ENCODE data around the gene KCNMA1. TPM values are rescaled to one million over a fixed set of nuclear protein-coding genes. Genes with fewer than 3 reads are reported as not detected.

The KCNMA1 gene
- total RNA-seq, 3 donors from 2014 or later (not counting 1 experiment from before 2014, with no cell fraction given): 0.40 to 1.8 (median 0.63) TPM

GRCh38 chr10:77680811-77681210 is 43.2 kb upstream of the KCNMA1 start:
- no peaks in the 10 kb centered on the region for H3K9me3 ChIP-seq (ENCODE audit: control insufficient read depth, insufficient read depth, low read length)
- no peaks in the 10 kb centered on the region for H3K4me1 Mint-ChIP-seq
- intact Hi-C loops (cut with micrococcal nuclease): no loop called here
- H3K36me3 Mint-ChIP-seq: no peaks in the 10 kb centered on the region
- ATAC-seq (no peak), DNase-seq (no peak)
- no peaks in the 10 kb centered on the region for H3K36me3 ChIP-seq (ENCODE audit: control insufficient read depth, insufficient read depth, low read length)
- no peaks in the 10 kb centered on the region for H3K27me3 ChIP-seq (ENCODE audit: control insufficient read depth, insufficient read depth, low read length)
- TF ChIP-seq CTCF (IDR thresholded peaks at IDR 0.05): no peak
- no peak overlapping the region for H3K4me3 ChIP-seq (ENCODE audit: low read length)
- no peak overlapping the region for H3K27ac ChIP-seq (ENCODE audit: low read length)
- H3K4me3 Mint-ChIP-seq: no peak overlapping the region
- 89% methylated on average over 8 of the region's 8 CpGs for WGBS (ENCODE audit: insufficient coverage)
- peaks cover 19 to 32% of the 10 kb centered on the region in 2 donors for H3K27me3 Mint-ChIP-seq (ENCODE audit: low read depth in 2 of 2)
- no peak overlapping the region for H3K27ac Mint-ChIP-seq
- H3K4me1 ChIP-seq (ENCODE audit: control insufficient read depth, insufficient read depth, low read length): no peaks in the 10 kb centered on the region
- H3K9me3 Mint-ChIP-seq: no peaks in the 10 kb centered on the region

- H3K9me3 Mint-ChIP-seq: no peaks in the 10 kb centered on the region
- H3K36me3 Mint-ChIP-seq: no peaks in the 10 kb centered on the region
- no peak overlapping the region for H3K4me3 ChIP-seq (ENCODE audit: low read length)
- WGBS (ENCODE audit: insufficient coverage): 89% methylated on average over 3 of the region's 3 CpGs
- H3K27ac Mint-ChIP-seq: no peak overlapping the region
- no peak overlapping the region for H3K4me3 Mint-ChIP-seq
- no peaks in the 10 kb centered on the region for H3K4me1 Mint-ChIP-seq
- H3K36me3 ChIP-seq (ENCODE audit: control insufficient read depth, insufficient read depth, low read length): no peaks in the 10 kb centered on the region
- peaks cover 15 to 32% of the 10 kb centered on the region in 2 donors for H3K27me3 Mint-ChIP-seq (ENCODE audit: low read depth in 2 of 2)
- no peak overlapping the region for H3K27ac ChIP-seq (ENCODE audit: low read length)
- no peak for ATAC-seq
- H3K9me3 ChIP-seq (ENCODE audit: control insufficient read depth, insufficient read depth, low read length): no peaks in the 10 kb centered on the region
- intact Hi-C loops (cut with micrococcal nuclease): no loop called here
- H3K27me3 ChIP-seq (ENCODE audit: control insufficient read depth, insufficient read depth, low read length): no peaks in the 10 kb centered on the region
- no peak for TF ChIP-seq CTCF (IDR thresholded peaks at IDR 0.05)
- DNase-seq: no peak
- H3K4me1 ChIP-seq (ENCODE audit: control insufficient read depth, insufficient read depth, low read length): no peaks in the 10 kb centered on the region
Measured at GRCh38 chr10:77680065-77680464, 42.5 kb upstream of the KCNMA1 start.

DNA sequence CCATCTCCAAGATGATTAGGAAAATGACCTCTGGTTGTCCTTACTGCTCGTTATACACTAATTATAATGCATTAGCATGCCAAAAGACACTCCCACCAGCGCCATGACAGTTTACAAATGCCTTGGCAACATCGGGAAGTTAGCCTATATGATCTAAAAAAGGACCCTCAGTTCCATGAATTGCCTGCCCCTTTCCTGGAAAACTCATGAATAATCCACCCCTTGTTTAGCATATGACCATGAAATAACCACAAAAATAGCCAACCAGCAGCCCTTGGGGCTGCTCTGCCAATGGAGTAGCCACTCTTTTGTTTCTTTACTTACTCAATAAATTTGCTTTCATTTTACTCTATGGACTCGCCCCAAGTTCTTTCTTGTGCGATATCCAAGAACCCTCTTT is 41.6 kb upstream of the KCNMA1 start:
- Mint-ChIP-seq H3K9me3 (no peaks in the 10 kb centered on the region), H3K27me3 (ENCODE audit: low read depth in 2 of 2) (peaks cover 15 to 25% of the 10 kb centered on the region in 2 donors), H3K4me1 (peaks cover 0 to under 1% of the 10 kb centered on the region in 2 donors), H3K27ac (no peak overlapping the region), H3K36me3 (no peaks in the 10 kb centered on the region), H3K4me3 (no peak overlapping the region)
- Histone ChIP-seq H3K4me3 (ENCODE audit: low read length) (no peak overlapping the region), H3K27ac (ENCODE audit: low read length) (no peak overlapping the region), H3K4me1 (ENCODE audit: control insufficient read depth, insufficient read depth, low read length) (no peaks in the 10 kb centered on the region), H3K27me3 (ENCODE audit: control insufficient read depth, insufficient read depth, low read length) (no peaks in the 10 kb centered on the region), H3K9me3 (ENCODE audit: control insufficient read depth, insufficient read depth, low read length) (no peaks in the 10 kb centered on the region), H3K36me3 (ENCODE audit: control insufficient read depth, insufficient read depth, low read length) (no peaks in the 10 kb centered on the region)
- intact Hi-C loops (cut with micrococcal nuclease): no loop called here
- 86% methylated on average over 5 of the region's 5 CpGs for WGBS (ENCODE audit: insufficient coverage)
- DNase-seq: no peak
- no peak for ATAC-seq
- TF ChIP-seq CTCF (IDR thresholded peaks at IDR 0.05): no peak

DNA sequence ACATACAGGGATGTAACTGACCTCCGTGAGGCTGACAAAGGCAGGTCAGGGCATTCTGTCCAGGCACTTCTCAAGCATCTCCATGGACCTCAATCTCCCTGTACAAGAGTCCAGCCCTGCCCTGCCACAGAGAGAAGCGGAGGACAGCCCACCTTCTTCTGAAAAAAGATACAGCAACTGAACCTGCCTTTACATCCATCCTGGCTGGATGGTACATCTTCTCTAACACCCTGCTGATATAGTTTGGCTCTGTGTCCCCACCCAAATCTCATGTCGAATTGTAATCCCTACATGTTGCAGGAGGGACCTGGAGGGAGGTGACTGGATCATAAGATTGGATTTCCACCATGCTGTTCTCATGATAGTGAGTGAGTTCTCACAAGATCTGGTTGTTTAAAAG is 40.5 kb upstream of the KCNMA1 start:
- DNase-seq (no peak), ATAC-seq (no peak)
- Mint-ChIP-seq H3K9me3 (no peaks in the 10 kb centered on the region), H3K4me3 (no peak overlapping the region), H3K27me3 (ENCODE audit: low read depth in 2 of 2) (peaks cover 15 to 25% of the 10 kb centered on the region in 2 donors), H3K36me3 (no peaks in the 10 kb centered on the region), H3K4me1 (peaks cover 10% of the 10 kb centered on the region in 2 donors), H3K27ac (no peak overlapping the region)
- H3K27ac ChIP-seq (ENCODE audit: low read length): no peak overlapping the region
- intact Hi-C loops (cut with micrococcal nuclease): no loop called here
- no peaks in the 10 kb centered on the region for H3K36me3 ChIP-seq (ENCODE audit: control insufficient read depth, insufficient read depth, low read length)
- no peaks in the 10 kb centered on the region for H3K4me1 ChIP-seq (ENCODE audit: control insufficient read depth, insufficient read depth, low read length)
- WGBS (ENCODE audit: insufficient coverage): 91% methylated on average over 3 of the region's 3 CpGs
- TF ChIP-seq CTCF (IDR thresholded peaks at IDR 0.05): no peak
- H3K9me3 ChIP-seq (ENCODE audit: control insufficient read depth, insufficient read depth, low read length): no peaks in the 10 kb centered on the region
- no peaks in the 10 kb centered on the region for H3K27me3 ChIP-seq (ENCODE audit: control insufficient read depth, insufficient read depth, low read length)
- no peak overlapping the region for H3K4me3 ChIP-seq (ENCODE audit: low read length)
